ENCODE measurements around the gene GALNT15.

Gene GALNT15

GRCh38 chr3:16233806-16234205, 59.3 kb downstream of the GALNT15 start:
- DNase-seq = no peak

- DNase-seq = no peak
These were observed 59.8 kb downstream of the GALNT15 start for GRCh38 chr3:16234281-16234680.

GRCh38 chr3:16236030-16236639, 61.7 kb downstream of the GALNT15 start:
- no peak for DNase-seq

- DNase-seq = no peak
These were observed 62.4 kb downstream of the GALNT15 start for GRCh38 chr3:16236856-16237393.

GRCh38 chr3:16239086-16239770, 64.7 kb downstream of the GALNT15 start:
- DNase-seq = no peak

- DNase-seq = no peak
These were observed 65.3 kb downstream of the GALNT15 start for GRCh38 chr3:16239780-16240179.

GRCh38 chr3:16240229-16241023, 65.9 kb downstream of the GALNT15 start:
- peak; percentile 89 for DNase-seq

GRCh38 chr3:16241225-16241624, 66.7 kb downstream of the GALNT15 start:
- no peak for DNase-seq

- DNase-seq = no peak
These were observed 67.7 kb downstream of the GALNT15 start for GRCh38 chr3:16242177-16242576.

GRCh38 chr3:16243706-16244490, 69.4 kb downstream of the GALNT15 start:
- no peak for DNase-seq

- DNase-seq = no peak
These were observed 71.1 kb downstream of the GALNT15 start for GRCh38 chr3:16245609-16246008.

- peak; percentile 83 for DNase-seq
These were observed 73.0 kb downstream of the GALNT15 start for GRCh38 chr3:16247282-16248061.

GRCh38 chr3:16248556-16248955, 74.1 kb downstream of the GALNT15 start:
- no peak for DNase-seq

- peak; percentile 35 for DNase-seq
These were observed 74.9 kb downstream of the GALNT15 start for GRCh38 chr3:16249336-16249735.

- DNase-seq = no peak
These were observed 75.4 kb downstream of the GALNT15 start for GRCh38 chr3:16249886-16250285.

- no peak for DNase-seq
These were observed 77.0 kb downstream of the GALNT15 start for GRCh38 chr3:16251316-16252085.

GRCh38 chr3:16252243-16252978, 77.9 kb downstream of the GALNT15 start:
- no peak for DNase-seq

- no peak for DNase-seq
These were observed 78.5 kb downstream of the GALNT15 start for GRCh38 chr3:16252988-16253387.

- DNase-seq = peak; percentile 86
These were observed 79.1 kb downstream of the GALNT15 start for GRCh38 chr3:16253601-16254000.

- no peak for DNase-seq
These were observed 80.4 kb downstream of the GALNT15 start for GRCh38 chr3:16254916-16255315.
